Fibroblast of skin of right quadriceps (primary cell): Measurements from ENCODE around the gene MZT2B.
A peak's percentile ranks its signal among the peaks of the same experiment; 100 is the strongest.
"Not testable (repeated sequence)": the region's sequence is repeated elsewhere in the genome, so short reads cannot be mapped to it uniquely, and the experiment has no call there.

ENCODE experiments used
- DNase-seq: peaks from one replicate; pipeline ENCODE4 v3.0.0-alpha.2; 2013

The MZT2B gene

GRCh38 chr2:130152816-130153595 lies 29.1 kb upstream of the MZT2B start:
- no peak for DNase-seq

- DNase-seq: not testable (repeated sequence)
Measured at GRCh38 chr2:130153721-130154422, 28.2 kb upstream of the MZT2B start.

DNA sequence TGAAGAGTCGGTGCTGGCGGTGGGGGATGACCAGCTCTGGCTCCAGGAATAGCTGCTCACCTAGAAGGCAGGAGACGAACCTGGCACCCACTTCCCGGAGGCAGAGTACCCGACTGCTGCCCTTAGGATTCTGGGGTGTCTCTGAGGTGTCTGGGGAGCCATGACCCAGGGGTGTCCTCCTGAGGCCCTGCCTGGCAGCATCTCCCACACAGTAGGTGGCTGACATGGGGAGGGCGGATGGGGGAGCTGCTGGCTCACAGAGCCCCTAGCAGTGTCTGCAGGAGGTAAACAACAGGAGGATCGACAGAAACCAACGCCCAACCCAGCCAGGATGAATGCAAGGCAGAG lies 27.7 kb upstream of the MZT2B start:
- DNase-seq: not testable (repeated sequence)

GRCh38 chr2:130154773-130155765 lies 27.0 kb upstream of the MZT2B start:
- DNase-seq: no peak

DNA sequence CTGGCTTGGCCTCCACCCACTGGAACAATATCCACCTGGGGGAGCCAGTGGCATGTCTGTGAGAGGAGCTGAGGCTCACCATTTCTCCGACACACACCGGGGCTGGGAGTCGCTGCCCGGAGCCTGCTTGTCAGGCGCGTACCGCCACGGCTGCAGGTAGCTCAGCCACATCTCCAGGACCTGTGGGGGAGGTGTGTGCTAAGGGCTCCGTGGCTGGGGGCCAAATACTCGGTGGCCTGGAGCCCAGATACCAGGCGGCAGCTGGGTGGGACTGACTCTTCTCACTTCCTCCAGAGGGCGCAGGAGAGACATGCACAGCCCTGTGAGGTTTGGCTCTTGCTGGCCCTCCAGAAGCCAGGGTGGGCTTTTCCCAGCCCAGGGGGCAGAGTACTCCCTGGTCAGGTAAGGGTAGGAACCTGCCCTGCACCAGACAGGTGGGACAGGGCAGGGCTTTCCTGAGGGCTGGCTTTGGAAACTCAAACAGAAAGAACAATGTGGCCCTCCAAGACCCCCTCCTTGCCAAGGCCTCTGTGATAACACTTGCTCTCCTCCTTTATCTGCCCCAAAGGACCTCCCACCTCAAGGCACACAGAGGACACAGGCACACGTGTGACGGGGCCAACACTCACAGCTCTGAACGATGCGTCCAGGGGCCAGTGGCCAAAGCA lies 26.0 kb upstream of the MZT2B start:
- DNase-seq: peak; percentile 44

DNA sequence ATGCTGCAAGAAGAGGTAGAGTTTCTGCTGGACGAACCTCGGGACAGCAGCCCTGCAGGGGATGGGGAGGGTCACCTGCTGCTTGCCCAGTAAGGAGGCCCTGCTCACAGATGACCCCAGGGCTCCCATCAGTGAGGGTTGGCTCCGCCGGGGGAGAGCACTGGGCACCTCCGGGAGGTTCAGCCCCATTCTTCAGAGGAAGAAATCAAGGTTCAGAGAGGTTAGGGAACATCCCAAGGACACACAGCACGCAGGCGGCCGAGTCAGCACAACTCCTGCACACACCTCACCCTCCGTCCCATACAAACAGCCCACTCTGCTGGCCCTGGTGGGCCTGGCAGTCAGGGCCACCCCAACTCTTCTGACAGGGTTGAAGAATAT lies 25.4 kb upstream of the MZT2B start:
- no peak for DNase-seq

- not testable (repeated sequence) for DNase-seq
Measured at GRCh38 chr2:130157354-130157753, 24.7 kb upstream of the MZT2B start.

GRCh38 chr2:130157825-130158514 lies 24.1 kb upstream of the MZT2B start:
- DNase-seq: not testable (repeated sequence)

- DNase-seq: no peak
Measured at GRCh38 chr2:130158631-130159030, 23.4 kb upstream of the MZT2B start.

DNA sequence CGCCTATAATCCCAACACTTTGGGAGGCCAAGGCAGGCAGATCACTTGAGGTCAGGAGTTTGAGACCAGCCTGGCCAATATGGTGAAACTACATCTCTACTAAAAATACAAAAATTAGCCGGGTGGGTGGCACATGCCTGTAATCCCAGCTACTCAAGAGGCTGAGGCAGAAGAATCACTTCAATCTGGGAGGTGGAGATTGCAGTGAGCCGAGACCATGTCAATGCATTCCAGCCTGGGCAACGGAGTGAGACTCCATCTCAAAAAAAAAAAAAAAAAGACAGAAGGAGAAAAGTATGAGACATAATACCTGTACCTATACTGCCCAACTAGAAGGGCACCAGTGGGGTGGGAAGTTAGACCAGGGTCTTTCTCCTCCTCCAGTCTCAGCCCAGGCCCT lies 22.7 kb upstream of the MZT2B start:
- DNase-seq: not testable (repeated sequence)

- DNase-seq: no peak
Measured at GRCh38 chr2:130160131-130160530, 21.9 kb upstream of the MZT2B start.

GRCh38 chr2:130160838-130161705 lies 21.0 kb upstream of the MZT2B start:
- not testable (repeated sequence) for DNase-seq

- DNase-seq: not testable (repeated sequence)
Measured at GRCh38 chr2:130162486-130162885, 19.6 kb upstream of the MZT2B start.

DNA sequence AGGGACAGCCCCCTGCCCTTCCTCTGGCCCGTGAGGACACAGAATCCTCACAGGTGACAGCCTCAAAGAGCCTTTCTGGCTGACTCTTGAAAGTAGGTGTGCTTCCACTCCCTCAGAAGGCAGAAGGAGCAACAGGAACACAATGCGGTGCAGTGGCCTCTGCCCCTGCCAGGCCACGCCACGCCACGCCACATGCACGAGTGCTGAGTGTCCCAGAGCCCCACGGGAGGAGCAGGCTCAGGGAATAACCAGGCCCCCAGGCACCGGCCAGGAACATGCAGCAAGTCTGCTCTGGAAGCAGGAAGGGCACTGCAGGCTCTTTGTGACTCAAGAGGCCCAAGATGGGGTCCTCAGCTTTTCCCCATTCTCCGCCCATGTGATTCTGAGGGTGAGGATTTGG lies 19.1 kb upstream of the MZT2B start:
- no peak for DNase-seq

- no peak for DNase-seq
Measured at GRCh38 chr2:130165293-130166016, 16.6 kb upstream of the MZT2B start.

DNA sequence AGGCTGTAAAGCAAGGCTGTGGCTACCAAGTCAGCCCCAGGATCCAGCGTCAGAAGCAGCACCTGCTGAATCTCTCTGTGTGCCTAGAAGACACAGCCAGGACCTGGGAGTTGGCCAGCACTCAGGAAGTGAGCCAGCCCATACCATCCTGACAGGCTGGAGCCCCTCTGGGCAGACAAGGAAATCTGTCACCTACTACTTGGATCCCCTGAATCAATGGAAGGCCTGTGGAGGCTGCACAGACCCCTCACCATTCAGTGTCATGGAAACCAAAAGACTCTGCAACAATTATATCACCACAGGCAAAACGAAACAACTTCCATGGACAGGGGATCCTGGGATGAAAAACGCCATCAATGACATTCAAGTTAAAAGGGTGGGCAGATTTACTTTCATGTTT lies 15.5 kb upstream of the MZT2B start:
- not testable (repeated sequence) for DNase-seq

GRCh38 chr2:130169163-130169562 lies 12.9 kb upstream of the MZT2B start:
- not testable (repeated sequence) for DNase-seq

DNA sequence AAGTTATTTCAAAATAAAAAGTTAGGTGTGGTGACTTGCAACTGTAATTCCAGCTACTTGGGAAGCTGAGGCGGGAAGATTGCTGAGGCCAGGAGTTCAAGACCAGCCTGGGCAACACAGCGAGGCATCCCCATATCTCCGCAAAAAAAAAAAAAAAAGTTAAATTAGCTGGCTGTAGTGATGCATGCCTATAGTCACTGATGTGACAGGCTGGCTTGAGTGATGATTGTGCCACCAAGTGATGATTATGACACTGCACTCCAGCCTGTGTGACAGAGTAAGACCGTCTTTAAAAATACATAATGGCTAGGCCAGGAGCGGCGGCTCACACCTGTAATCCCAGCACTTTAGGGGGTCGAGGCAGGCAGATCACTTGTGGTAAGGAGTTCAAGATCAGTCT lies 12.2 kb upstream of the MZT2B start:
- DNase-seq: no peak

DNA sequence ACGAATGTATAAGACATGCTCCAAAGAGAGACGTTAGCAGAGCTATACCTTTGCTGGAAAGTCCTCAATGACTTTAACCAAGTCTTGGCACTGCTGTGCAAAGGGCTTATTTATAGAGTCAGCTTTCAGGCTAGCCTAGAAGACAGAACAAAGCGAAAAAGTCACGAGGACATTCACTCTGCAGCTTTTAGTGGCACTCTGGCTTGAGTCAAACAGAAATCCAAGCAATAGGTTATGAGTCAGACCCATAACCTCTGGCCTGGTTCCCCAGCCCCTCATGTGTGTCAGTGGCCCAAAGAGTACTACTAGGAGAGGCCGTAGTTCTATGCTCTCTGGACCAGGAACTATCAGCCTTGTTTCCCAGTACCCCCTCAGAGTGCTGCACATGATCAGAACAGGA lies 7.2 kb upstream of the MZT2B start:
- not testable (repeated sequence) for DNase-seq
